HEK293 (cell line): ENCODE data around the gene TRAF5.

Source experiments
- KLF16 ChIP-seq: fragments of 450-650 bp; formaldehyde crosslinking; IDR thresholded peaks from 2 replicates; pipeline ENCODE4 v1.5.1; 2017; ENCODE audit warnings: missing biosample characterization, missing genetic modification characterization
- OVOL3 ChIP-seq: fragments of 450-650 bp; formaldehyde crosslinking; IDR thresholded peaks from 2 replicates; pipeline ENCODE4 v1.5.1; 2016; ENCODE audit warnings: missing biosample characterization, missing genetic modification characterization
- SCRT1 ChIP-seq: fragments of 450-650 bp; formaldehyde crosslinking; IDR thresholded peaks from 2 replicates; pipeline ENCODE4 v1.5.1; 2016; ENCODE audit warnings: missing biosample characterization, missing genetic modification characterization, borderline replicate concordance
- SP2 ChIP-seq: fragments of 450-650 bp; formaldehyde crosslinking; IDR thresholded peaks from 2 replicates; pipeline ENCODE4 v1.5.1; 2016; ENCODE audit warnings: missing biosample characterization, missing genetic modification characterization
- WT1 ChIP-seq: fragments of 450-650 bp; formaldehyde crosslinking; IDR thresholded peaks from 2 replicates; pipeline ENCODE4 v1.5.1; 2016; ENCODE audit warnings: missing biosample characterization, missing genetic modification characterization
- ZBTB1 ChIP-seq: fragments of 450-650 bp; formaldehyde crosslinking; IDR thresholded peaks from 2 replicates; pipeline ENCODE4 v1.5.1; 2016; ENCODE audit warnings: missing biosample characterization, missing genetic modification characterization
- ZBTB17 ChIP-seq: fragments of 450-650 bp; formaldehyde crosslinking; IDR thresholded peaks from 2 replicates; pipeline ENCODE4 v1.5.1; 2016; ENCODE audit warnings: missing biosample characterization, missing genetic modification characterization
- ZBTB7A ChIP-seq: fragments of 450-650 bp; formaldehyde crosslinking; IDR thresholded peaks from 2 replicates; pipeline ENCODE4 v1.5.1; 2016; ENCODE audit warnings: low read depth, missing biosample characterization, missing genetic modification characterization
- ZFP69B ChIP-seq: fragments of 450-650 bp; formaldehyde crosslinking; IDR thresholded peaks from 2 replicates; pipeline ENCODE4 v1.5.1; 2016; ENCODE audit warnings: missing biosample characterization, missing genetic modification characterization
- ZNF112 ChIP-seq: fragments of 450-650 bp; formaldehyde crosslinking; IDR thresholded peaks from 2 replicates; pipeline ENCODE4 v1.5.0; 2017; ENCODE audit warnings: missing biosample characterization, missing genetic modification characterization
- ZNF133 ChIP-seq: fragments of 450-650 bp; formaldehyde crosslinking; IDR thresholded peaks from 2 replicates; pipeline ENCODE4 v1.5.1; 2016; ENCODE audit warnings: missing biosample characterization, missing genetic modification characterization
- ZNF174 ChIP-seq: fragments of 450-650 bp; formaldehyde crosslinking; IDR thresholded peaks from 2 replicates; pipeline ENCODE4 v1.5.0; 2017; ENCODE audit warnings: missing biosample characterization, mild to moderate bottlenecking, missing genetic modification characterization
- ZNF37A ChIP-seq: fragments of 450-650 bp; IDR thresholded peaks from 2 replicates; pipeline ENCODE4 v1.5.1; 2018; ENCODE audit warnings: missing biosample characterization, missing genetic modification characterization
- ZNF416 ChIP-seq: fragments of 450-650 bp; formaldehyde crosslinking; IDR thresholded peaks from 2 replicates; pipeline ENCODE4 v1.5.1; 2016; ENCODE audit warnings: missing biosample characterization, missing genetic modification characterization
- ZNF623 ChIP-seq: fragments of 450-650 bp; formaldehyde crosslinking; IDR thresholded peaks from 2 replicates; pipeline ENCODE4 v1.5.1; 2016; ENCODE audit warnings: missing biosample characterization, missing genetic modification characterization
- TF ChIP-seq, protein P1 (sequence below): fragments of 450-650 bp; formaldehyde crosslinking; IDR thresholded peaks from 2 replicates; pipeline ENCODE4 v1.5.0; 2017; ENCODE audit warnings: missing biosample characterization, missing genetic modification characterization, borderline replicate concordance
- TF ChIP-seq, protein P2 (sequence below): fragments of 450-650 bp; formaldehyde crosslinking; IDR thresholded peaks from 2 replicates; pipeline ENCODE4 v1.5.1; 2016; ENCODE audit warnings: missing biosample characterization, missing genetic modification characterization, low read depth
- TF ChIP-seq, protein P3 (sequence below): fragments of 450-650 bp; formaldehyde crosslinking; IDR thresholded peaks from 2 replicates; pipeline ENCODE4 v1.5.1; 2016; ENCODE audit warnings: missing biosample characterization, missing genetic modification characterization
- TF ChIP-seq, protein P4 (sequence below): fragments of 450-650 bp; formaldehyde crosslinking; IDR thresholded peaks from 2 replicates; pipeline ENCODE4 v1.5.1; 2016; ENCODE audit warnings: missing biosample characterization, missing genetic modification characterization, borderline replicate concordance
- TF ChIP-seq, protein P5 (sequence below): fragments of 450-650 bp; formaldehyde crosslinking; IDR thresholded peaks from 2 replicates; pipeline ENCODE4 v1.5.1; 2016; ENCODE audit warnings: missing biosample characterization, missing genetic modification characterization
- TF ChIP-seq, protein P6 (sequence below): fragments of 450-650 bp; formaldehyde crosslinking; IDR thresholded peaks from 2 replicates; pipeline ENCODE4 v1.5.1; 2016; ENCODE audit warnings: missing biosample characterization, missing genetic modification characterization, low read depth

TRAF5 gene

DNA sequence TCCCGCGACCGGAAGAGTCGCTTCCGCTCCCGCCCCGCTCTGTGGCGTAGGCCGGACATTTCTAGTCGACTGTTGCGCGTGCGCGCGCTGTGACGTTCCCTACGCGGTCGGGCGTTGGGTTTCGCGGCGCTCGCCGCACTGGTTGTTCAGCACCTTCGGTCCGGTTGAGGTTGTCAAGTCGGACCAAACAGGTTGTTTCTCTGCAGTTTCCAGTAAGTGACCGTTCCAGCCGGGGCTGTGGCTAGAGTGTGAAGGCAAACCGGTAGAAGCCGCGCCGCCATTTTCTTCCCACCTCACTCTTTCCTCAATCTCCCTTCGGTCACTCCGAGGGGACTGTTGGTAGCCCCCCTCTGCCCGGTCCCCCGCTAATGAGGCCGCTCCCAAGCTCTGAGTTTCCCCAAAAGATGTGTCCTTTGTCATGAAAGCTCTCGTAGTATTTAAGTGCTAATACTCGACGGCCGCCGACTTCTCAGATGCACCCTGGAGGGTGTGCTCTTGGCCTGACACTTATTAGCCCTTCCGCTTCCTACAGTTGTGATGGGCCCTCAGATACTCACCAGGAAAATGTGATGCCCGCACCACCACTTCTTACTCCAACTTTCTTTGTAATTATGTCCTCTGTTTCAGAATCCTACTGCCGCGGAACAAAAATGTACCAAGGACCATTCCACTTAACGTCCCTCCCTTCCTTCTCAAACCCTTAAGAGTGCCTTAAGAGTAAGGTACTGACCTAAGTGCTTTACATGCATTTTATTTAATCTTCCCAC is 56.3 kb downstream of the TRAF5 start (continued):
- TF ChIP-seq, protein P1, sequence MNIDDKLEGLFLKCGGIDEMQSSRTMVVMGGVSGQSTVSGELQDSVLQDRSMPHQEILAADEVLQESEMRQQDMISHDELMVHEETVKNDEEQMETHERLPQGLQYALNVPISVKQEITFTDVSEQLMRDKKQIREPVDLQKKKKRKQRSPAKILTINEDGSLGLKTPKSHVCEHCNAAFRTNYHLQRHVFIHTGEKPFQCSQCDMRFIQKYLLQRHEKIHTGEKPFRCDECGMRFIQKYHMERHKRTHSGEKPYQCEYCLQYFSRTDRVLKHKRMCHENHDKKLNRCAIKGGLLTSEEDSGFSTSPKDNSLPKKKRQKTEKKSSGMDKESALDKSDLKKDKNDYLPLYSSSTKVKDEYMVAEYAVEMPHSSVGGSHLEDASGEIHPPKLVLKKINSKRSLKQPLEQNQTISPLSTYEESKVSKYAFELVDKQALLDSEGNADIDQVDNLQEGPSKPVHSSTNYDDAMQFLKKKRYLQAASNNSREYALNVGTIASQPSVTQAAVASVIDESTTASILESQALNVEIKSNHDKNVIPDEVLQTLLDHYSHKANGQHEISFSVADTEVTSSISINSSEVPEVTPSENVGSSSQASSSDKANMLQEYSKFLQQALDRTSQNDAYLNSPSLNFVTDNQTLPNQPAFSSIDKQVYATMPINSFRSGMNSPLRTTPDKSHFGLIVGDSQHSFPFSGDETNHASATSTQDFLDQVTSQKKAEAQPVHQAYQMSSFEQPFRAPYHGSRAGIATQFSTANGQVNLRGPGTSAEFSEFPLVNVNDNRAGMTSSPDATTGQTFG (tag by site-specific recombination): no peak
- TF ChIP-seq ZBTB1 (no peak), OVOL3 (tag by site-specific recombination) (peak; percentile 62; the same call in 1 of the 2 replicates), ZBTB7A (no peak), ZFP69B (tag by site-specific recombination) (no peak), ZNF112 (tag by site-specific recombination) (no peak), ZNF416 (tag by site-specific recombination) (no peak), SP2 (tag by site-specific recombination) (peak; percentile 75), ZBTB17 (tag by site-specific recombination) (peak; percentile 44; the same call in 1 of the 2 replicates), ZNF133 (no peak), ZNF174 (tag by site-specific recombination) (no peak), ZNF623 (tag by site-specific recombination) (no peak), KLF16 (0 out of 2 replicates have a peak, but pooled peaks have one; percentile 37), WT1 (tag by site-specific recombination) (peak; percentile 31; the same call in 1 of the 2 replicates), SCRT1 (tag by site-specific recombination) (peak; percentile 82), ZNF37A (no peak)
- TF ChIP-seq, protein P2, sequence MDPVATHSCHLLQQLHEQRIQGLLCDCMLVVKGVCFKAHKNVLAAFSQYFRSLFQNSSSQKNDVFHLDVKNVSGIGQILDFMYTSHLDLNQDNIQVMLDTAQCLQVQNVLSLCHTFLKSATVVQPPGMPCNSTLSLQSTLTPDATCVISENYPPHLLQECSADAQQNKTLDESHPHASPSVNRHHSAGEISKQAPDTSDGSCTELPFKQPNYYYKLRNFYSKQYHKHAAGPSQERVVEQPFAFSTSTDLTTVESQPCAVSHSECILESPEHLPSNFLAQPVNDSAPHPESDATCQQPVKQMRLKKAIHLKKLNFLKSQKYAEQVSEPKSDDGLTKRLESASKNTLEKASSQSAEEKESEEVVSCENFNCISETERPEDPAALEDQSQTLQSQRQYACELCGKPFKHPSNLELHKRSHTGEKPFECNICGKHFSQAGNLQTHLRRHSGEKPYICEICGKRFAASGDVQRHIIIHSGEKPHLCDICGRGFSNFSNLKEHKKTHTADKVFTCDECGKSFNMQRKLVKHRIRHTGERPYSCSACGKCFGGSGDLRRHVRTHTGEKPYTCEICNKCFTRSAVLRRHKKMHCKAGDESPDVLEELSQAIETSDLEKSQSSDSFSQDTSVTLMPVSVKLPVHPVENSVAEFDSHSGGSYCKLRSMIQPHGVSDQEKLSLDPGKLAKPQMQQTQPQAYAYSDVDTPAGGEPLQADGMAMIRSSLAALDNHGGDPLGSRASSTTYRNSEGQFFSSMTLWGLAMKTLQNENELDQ (tag by site-specific recombination): no peak
- TF ChIP-seq, protein P3, sequence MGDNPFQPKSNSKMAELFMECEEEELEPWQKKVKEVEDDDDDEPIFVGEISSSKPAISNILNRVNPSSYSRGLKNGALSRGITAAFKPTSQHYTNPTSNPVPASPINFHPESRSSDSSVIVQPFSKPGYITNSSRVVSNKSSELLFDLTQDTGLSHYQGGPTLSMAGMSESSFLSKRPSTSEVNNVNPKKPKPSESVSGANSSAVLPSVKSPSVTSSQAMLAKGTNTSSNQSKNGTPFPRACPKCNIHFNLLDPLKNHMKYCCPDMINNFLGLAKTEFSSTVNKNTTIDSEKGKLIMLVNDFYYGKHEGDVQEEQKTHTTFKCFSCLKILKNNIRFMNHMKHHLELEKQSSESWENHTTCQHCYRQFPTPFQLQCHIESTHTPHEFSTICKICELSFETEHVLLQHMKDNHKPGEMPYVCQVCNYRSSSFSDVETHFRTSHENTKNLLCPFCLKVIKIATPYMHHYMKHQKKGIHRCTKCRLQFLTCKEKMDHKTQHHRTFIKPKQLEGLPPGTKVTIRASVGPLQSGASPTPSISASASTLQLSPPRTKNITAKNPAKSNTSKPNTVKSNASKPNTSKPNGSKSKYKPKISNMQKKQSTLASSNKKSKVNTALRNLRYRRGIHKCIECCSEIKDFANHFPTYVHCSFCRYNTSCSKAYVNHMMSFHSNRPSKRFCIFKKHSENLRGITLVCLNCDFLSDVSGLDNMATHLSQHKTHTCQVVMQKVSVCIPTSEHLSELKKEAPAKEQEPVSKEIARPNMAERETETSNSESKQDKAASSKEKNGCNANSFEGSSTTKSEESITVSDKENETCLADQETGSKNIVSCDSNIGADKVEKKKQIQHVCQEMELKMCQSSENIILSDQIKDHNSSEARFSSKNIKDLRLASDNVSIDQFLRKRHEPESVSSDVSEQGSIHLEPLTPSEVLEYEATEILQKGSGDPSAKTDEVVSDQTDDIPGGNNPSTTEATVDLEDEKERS: no peak
- TF ChIP-seq, protein P4, sequence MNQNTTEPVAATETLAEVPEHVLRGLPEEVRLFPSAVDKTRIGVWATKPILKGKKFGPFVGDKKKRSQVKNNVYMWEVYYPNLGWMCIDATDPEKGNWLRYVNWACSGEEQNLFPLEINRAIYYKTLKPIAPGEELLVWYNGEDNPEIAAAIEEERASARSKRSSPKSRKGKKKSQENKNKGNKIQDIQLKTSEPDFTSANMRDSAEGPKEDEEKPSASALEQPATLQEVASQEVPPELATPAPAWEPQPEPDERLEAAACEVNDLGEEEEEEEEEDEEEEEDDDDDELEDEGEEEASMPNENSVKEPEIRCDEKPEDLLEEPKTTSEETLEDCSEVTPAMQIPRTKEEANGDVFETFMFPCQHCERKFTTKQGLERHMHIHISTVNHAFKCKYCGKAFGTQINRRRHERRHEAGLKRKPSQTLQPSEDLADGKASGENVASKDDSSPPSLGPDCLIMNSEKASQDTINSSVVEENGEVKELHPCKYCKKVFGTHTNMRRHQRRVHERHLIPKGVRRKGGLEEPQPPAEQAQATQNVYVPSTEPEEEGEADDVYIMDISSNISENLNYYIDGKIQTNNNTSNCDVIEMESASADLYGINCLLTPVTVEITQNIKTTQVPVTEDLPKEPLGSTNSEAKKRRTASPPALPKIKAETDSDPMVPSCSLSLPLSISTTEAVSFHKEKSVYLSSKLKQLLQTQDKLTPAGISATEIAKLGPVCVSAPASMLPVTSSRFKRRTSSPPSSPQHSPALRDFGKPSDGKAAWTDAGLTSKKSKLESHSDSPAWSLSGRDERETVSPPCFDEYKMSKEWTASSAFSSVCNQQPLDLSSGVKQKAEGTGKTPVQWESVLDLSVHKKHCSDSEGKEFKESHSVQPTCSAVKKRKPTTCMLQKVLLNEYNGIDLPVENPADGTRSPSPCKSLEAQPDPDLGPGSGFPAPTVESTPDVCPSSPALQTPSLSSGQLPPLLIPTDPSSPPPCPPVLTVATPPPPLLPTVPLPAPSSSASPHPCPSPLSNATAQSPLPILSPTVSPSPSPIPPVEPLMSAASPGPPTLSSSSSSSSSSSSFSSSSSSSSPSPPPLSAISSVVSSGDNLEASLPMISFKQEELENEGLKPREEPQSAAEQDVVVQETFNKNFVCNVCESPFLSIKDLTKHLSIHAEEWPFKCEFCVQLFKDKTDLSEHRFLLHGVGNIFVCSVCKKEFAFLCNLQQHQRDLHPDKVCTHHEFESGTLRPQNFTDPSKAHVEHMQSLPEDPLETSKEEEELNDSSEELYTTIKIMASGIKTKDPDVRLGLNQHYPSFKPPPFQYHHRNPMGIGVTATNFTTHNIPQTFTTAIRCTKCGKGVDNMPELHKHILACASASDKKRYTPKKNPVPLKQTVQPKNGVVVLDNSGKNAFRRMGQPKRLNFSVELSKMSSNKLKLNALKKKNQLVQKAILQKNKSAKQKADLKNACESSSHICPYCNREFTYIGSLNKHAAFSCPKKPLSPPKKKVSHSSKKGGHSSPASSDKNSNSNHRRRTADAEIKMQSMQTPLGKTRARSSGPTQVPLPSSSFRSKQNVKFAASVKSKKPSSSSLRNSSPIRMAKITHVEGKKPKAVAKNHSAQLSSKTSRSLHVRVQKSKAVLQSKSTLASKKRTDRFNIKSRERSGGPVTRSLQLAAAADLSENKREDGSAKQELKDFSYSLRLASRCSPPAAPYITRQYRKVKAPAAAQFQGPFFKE (tag by site-specific recombination): no peak
- TF ChIP-seq, protein P5, sequence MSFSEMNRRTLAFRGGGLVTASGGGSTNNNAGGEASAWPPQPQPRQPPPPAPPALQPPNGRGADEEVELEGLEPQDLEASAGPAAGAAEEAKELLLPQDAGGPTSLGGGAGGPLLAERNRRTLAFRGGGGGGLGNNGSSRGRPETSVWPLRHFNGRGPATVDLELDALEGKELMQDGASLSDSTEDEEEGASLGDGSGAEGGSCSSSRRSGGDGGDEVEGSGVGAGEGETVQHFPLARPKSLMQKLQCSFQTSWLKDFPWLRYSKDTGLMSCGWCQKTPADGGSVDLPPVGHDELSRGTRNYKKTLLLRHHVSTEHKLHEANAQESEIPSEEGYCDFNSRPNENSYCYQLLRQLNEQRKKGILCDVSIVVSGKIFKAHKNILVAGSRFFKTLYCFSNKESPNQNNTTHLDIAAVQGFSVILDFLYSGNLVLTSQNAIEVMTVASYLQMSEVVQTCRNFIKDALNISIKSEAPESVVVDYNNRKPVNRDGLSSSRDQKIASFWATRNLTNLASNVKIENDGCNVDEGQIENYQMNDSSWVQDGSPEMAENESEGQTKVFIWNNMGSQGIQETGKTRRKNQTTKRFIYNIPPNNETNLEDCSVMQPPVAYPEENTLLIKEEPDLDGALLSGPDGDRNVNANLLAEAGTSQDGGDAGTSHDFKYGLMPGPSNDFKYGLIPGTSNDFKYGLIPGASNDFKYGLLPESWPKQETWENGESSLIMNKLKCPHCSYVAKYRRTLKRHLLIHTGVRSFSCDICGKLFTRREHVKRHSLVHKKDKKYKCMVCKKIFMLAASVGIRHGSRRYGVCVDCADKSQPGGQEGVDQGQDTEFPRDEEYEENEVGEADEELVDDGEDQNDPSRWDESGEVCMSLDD: no peak
- TF ChIP-seq, protein P6, sequence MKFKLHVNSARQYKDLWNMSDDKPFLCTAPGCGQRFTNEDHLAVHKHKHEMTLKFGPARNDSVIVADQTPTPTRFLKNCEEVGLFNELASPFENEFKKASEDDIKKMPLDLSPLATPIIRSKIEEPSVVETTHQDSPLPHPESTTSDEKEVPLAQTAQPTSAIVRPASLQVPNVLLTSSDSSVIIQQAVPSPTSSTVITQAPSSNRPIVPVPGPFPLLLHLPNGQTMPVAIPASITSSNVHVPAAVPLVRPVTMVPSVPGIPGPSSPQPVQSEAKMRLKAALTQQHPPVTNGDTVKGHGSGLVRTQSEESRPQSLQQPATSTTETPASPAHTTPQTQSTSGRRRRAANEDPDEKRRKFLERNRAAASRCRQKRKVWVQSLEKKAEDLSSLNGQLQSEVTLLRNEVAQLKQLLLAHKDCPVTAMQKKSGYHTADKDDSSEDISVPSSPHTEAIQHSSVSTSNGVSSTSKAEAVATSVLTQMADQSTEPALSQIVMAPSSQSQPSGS (tag by site-specific recombination): no peak
